Measurements from ENCODE around the gene TUBB2A. TPM values are rescaled to one million over a fixed set of nuclear protein-coding genes. Genes with fewer than 3 reads are reported as not detected.

TUBB2A gene
- total RNA-seq, 3 donors from 2014 or later (not counting 1 experiment from before 2014, with no cell fraction given), result 9.2 to 13.2 (median 11.4) TPM

DNA sequence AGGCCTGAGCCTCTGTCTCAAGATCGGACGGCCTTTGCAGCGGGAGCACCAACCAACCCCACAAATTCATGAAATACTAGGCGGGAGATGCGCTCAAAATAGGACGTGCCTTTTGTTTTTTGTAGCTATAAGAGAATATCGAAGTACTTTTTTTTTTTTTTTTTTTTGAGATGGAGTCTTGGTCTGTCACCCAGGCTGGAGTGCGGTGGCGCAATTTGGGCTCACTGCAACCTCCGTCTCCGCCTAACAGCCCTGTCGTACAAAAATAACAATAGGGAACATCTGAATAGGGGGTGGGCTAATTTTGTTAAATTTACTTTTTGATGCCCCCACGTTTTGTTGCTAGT is 5.9 kb upstream of the TUBB2A start:
- H3K4me1 ChIP-seq (ENCODE audit: control insufficient read depth, insufficient read depth, low read length), result peaks cover 25% of the 10 kb centered on the region

DNA sequence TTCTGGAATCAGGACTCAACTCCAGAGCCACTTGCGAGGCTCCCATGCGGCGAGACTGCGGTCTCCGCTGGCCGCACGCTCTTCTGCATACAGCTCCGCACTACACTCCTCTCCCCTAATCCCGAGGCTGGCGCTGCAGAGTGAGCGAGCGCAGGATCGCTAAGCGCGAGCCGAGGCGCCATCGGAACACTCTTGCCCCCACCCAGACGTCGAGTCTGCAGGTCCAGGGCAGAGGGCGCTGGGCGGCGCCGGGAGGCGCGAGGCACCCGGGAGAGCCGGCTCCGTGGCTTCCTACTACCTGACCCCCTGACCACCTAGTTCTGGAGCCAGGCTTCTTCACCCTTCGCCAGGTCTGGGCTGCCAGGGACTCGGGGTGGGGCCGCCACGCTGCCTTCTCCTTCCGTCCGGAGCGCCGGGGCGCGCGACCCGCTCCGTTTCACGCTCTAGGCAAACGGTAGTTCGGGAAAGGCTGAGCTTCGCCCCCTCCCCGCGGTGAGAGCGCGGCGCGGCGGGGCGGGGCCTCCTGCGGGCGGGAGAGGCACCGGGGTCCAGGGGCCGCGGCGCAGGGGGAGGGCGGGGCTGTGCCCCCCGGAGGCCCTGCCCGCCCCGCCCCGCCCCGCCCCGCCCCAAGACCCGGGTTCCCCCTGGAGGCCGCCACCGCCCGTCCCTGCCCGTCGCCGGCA is 5.4 kb upstream of the TUBB2A start:
- Histone ChIP-seq H3K27me3 (ENCODE audit: control insufficient read depth, insufficient read depth, low read length) (peaks cover 3% of the 10 kb centered on the region), H3K4me3 (ENCODE audit: low read length) (peak overlapping the region; percentile 69), H3K9me3 (ENCODE audit: control insufficient read depth, insufficient read depth, low read length) (no peaks in the 10 kb centered on the region), H3K36me3 (ENCODE audit: control insufficient read depth, insufficient read depth, low read length) (no peaks in the 10 kb centered on the region), H3K27ac (ENCODE audit: low read length) (peak overlapping the region; percentile 58), H3K4me1 (ENCODE audit: control insufficient read depth, insufficient read depth, low read length) (peaks cover 31% of the 10 kb centered on the region)
- DNase-seq (peak; percentile 29 to 80), ATAC-seq (peak; percentile 58 to 66 (median 66))
- Mint-ChIP-seq H3K36me3 (no peaks in the 10 kb centered on the region), H3K4me1 (peaks cover 17 to 20% of the 10 kb centered on the region in 2 donors), H3K27me3 (ENCODE audit: low read depth in 2 of 2) (peaks cover 25 to 32% of the 10 kb centered on the region in 2 donors), H3K9me3 (no peaks in the 10 kb centered on the region), H3K4me3 (peak overlapping the region; percentile 85), H3K27ac (peak overlapping the region in 1 of 2 donors; percentile 70)
- TF ChIP-seq, protein P1, sequence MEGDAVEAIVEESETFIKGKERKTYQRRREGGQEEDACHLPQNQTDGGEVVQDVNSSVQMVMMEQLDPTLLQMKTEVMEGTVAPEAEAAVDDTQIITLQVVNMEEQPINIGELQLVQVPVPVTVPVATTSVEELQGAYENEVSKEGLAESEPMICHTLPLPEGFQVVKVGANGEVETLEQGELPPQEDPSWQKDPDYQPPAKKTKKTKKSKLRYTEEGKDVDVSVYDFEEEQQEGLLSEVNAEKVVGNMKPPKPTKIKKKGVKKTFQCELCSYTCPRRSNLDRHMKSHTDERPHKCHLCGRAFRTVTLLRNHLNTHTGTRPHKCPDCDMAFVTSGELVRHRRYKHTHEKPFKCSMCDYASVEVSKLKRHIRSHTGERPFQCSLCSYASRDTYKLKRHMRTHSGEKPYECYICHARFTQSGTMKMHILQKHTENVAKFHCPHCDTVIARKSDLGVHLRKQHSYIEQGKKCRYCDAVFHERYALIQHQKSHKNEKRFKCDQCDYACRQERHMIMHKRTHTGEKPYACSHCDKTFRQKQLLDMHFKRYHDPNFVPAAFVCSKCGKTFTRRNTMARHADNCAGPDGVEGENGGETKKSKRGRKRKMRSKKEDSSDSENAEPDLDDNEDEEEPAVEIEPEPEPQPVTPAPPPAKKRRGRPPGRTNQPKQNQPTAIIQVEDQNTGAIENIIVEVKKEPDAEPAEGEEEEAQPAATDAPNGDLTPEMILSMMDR (IDR thresholded peaks at IDR 0.05), result no peak
- intact Hi-C loops (cut with micrococcal nuclease), result no loop called here
- under 1% methylated on average over 70 of the region's 74 CpGs for WGBS (ENCODE audit: insufficient coverage)

More for the DNA sequence above, 5.9 kb upstream of the TUBB2A start:
- peak overlapping the region; percentile 18 for H3K4me3 ChIP-seq (ENCODE audit: low read length)
- peaks cover 17 to 20% of the 10 kb centered on the region in 2 donors for H3K4me1 Mint-ChIP-seq
- WGBS (ENCODE audit: insufficient coverage), result 2% methylated on average over 6 of the region's 13 CpGs
- H3K36me3 Mint-ChIP-seq, result no peaks in the 10 kb centered on the region
- intact Hi-C loops (cut with micrococcal nuclease), result no loop called here
- H3K27ac Mint-ChIP-seq, result peak overlapping the region in 1 of 2 donors; percentile 70
- peaks cover 3% of the 10 kb centered on the region for H3K27me3 ChIP-seq (ENCODE audit: control insufficient read depth, insufficient read depth, low read length)
- no peaks in the 10 kb centered on the region for H3K36me3 ChIP-seq (ENCODE audit: control insufficient read depth, insufficient read depth, low read length)
- peak in 2 of 3 donors; percentile 4 to 8 for ATAC-seq
- no peak for DNase-seq
- no peaks in the 10 kb centered on the region for H3K9me3 Mint-ChIP-seq
- H3K27me3 Mint-ChIP-seq (ENCODE audit: low read depth in 2 of 2), result peaks cover 27 to 33% of the 10 kb centered on the region in 2 donors
- H3K9me3 ChIP-seq (ENCODE audit: control insufficient read depth, insufficient read depth, low read length), result no peaks in the 10 kb centered on the region
- TF ChIP-seq, protein P1 (IDR thresholded peaks at IDR 0.05), result no peak
- H3K4me3 Mint-ChIP-seq, result peak overlapping the region; percentile 85
- no peak overlapping the region for H3K27ac ChIP-seq (ENCODE audit: low read length)

DNA sequence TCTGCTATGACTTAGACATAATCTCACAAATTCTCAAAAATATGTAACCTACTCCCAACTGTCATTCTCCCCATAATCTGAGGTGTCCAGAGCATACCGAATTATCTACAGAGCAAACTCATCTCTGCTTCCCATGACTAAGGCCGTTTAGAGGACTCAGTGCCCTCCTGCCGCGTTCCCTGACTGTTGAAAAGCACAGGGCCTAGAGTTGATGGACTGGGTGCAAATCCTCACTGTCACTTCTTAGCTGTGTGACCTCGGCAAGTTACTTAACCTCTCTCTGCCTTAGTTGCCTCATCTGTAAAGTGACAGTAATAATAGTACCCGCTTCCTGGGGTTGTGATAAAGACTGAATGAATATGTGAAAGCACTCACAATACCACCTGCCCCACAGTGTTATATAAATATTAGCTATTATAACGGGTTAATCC is 4.7 kb upstream of the TUBB2A start:
- TF ChIP-seq, protein P1 (IDR thresholded peaks at IDR 0.05), result no peak
- Mint-ChIP-seq H3K27me3 (ENCODE audit: low read depth in 2 of 2) (peaks cover 19 to 27% of the 10 kb centered on the region in 2 donors), H3K27ac (no peak overlapping the region), H3K9me3 (no peaks in the 10 kb centered on the region), H3K36me3 (no peaks in the 10 kb centered on the region), H3K4me3 (peak overlapping the region; percentile 78), H3K4me1 (peaks cover 17 to 20% of the 10 kb centered on the region in 2 donors)
- 58% methylated on average over 4 of the region's 7 CpGs for WGBS (ENCODE audit: insufficient coverage)
- Histone ChIP-seq H3K9me3 (ENCODE audit: control insufficient read depth, insufficient read depth, low read length) (no peaks in the 10 kb centered on the region), H3K27ac (ENCODE audit: low read length) (no peak overlapping the region), H3K4me3 (ENCODE audit: low read length) (no peak overlapping the region), H3K4me1 (ENCODE audit: control insufficient read depth, insufficient read depth, low read length) (peaks cover 32% of the 10 kb centered on the region), H3K36me3 (ENCODE audit: control insufficient read depth, insufficient read depth, low read length) (no peaks in the 10 kb centered on the region), H3K27me3 (ENCODE audit: control insufficient read depth, insufficient read depth, low read length) (peaks cover 3% of the 10 kb centered on the region)
- intact Hi-C loops (cut with micrococcal nuclease), result no loop called here
- DNase-seq (no peak), ATAC-seq (no peak)
